GM10248 (cell line): Measurements from ENCODE around the gene ZSWIM5.

ENCODE experiments used
- CTCF ChIA-PET: fragments of 300-600 bp; sonication (Branson Sonifier 250); formaldehyde crosslinking; extraction: SDS; loops from one replicate; lab custom pipeline; 2021; ENCODE audit warnings: antibody characterized with exemption; lab: Yijun Ruan, JAX
- POLR2A ChIA-PET: fragments of 350-650 bp; sonication (Branson Sonifier 250); formaldehyde crosslinking; extraction: SDS; loops from one replicate; lab custom pipeline; 2020; ENCODE audit warnings: antibody characterized with exemption; lab: Yijun Ruan, JAX
- DNase-seq: peaks from one replicate; pipeline ENCODE4 v3.0.0; 2012; ENCODE audit errors: extremely low spot score
- CTCF ChIP-seq: IDR thresholded peaks from 2 replicates; pipeline ENCODE4 v1.5.1; 2012; ENCODE audit warnings: mild to moderate bottlenecking, low read depth; ENCODE audit errors: extremely low read depth, missing control alignments, control extremely low read depth

ZSWIM5 gene

GRCh38 chr1:45216861-45217260, 10.5 kb upstream of the ZSWIM5 start:
- no peak for DNase-seq
- TF ChIP-seq CTCF: no peak
- POLR2A ChIA-PET: no interaction called here
- CTCF ChIA-PET: interaction anchor here (1.2 kb wide), 1 partner anchor 202 kb away, joined by 3 read pairs; no protein-coding TSS in a partner anchor

GRCh38 chr1:45216200-45216541, 9.8 kb upstream of the ZSWIM5 start:
- DNase-seq: no peak
- POLR2A ChIA-PET: no interaction called here
- TF ChIP-seq CTCF: no peak
- CTCF ChIA-PET: interaction anchor here (1.2 kb wide), 1 partner anchor 202 kb away, joined by 3 read pairs; no protein-coding TSS in a partner anchor

- TF ChIP-seq CTCF: no peak
- DNase-seq: no peak
- ChIA-PET CTCF (interaction anchor here (1.2 to 1.5 kb wide), 2 partner anchors 20 to 201 kb away, joined by 3 read pairs; no protein-coding TSS in a partner anchor), POLR2A (no interaction called here)
Measured at GRCh38 chr1:45215485-45216199, 9.2 kb upstream of the ZSWIM5 start.

- TF ChIP-seq CTCF: no peak
- ChIA-PET POLR2A (no interaction called here), CTCF (interaction anchor here (1.5 kb wide), 1 partner anchor 22 kb away, joined by 3 read pairs; no protein-coding TSS in a partner anchor)
- no peak for DNase-seq
Measured at GRCh38 chr1:45213892-45214291, 7.5 kb upstream of the ZSWIM5 start.

- ChIA-PET CTCF (interaction anchor here (0.8 to 1.5 kb wide), 2 partner anchors 10 to 89 kb away, joined by 3 to 4 read pairs; no protein-coding TSS in a partner anchor), POLR2A (interaction anchor here (0.7 kb wide), 1 partner anchor 20 kb away, joined by 7 read pairs; no protein-coding TSS in a partner anchor)
- DNase-seq: no peak
- no peak for TF ChIP-seq CTCF
Measured at GRCh38 chr1:45211076-45211475, 4.7 kb upstream of the ZSWIM5 start.

- POLR2A ChIA-PET: no interaction called here
Measured at GRCh38 chr1:45206808-45207623, 611 bp upstream of the ZSWIM5 start.

More at GRCh38 chr1:45206808-45207623, 611 bp upstream of the ZSWIM5 start:
- no peak for TF ChIP-seq CTCF
- no peak for DNase-seq
- CTCF ChIA-PET: no interaction called here
